Activated naive CD4-positive, alpha-beta T cell (primary cell): ENCODE results near the gene KRABD2.
"Not testable (repeated sequence)": the region's sequence is repeated elsewhere in the genome, so short reads cannot be mapped to it uniquely, and the experiment has no call there.

ENCODE experiments used
- DNase-seq, 4 experiments: peaks; one replicate each; lab custom pipeline; 2025; lab: John Stamatoyannopoulos, UW

The KRABD2 gene

DNA sequence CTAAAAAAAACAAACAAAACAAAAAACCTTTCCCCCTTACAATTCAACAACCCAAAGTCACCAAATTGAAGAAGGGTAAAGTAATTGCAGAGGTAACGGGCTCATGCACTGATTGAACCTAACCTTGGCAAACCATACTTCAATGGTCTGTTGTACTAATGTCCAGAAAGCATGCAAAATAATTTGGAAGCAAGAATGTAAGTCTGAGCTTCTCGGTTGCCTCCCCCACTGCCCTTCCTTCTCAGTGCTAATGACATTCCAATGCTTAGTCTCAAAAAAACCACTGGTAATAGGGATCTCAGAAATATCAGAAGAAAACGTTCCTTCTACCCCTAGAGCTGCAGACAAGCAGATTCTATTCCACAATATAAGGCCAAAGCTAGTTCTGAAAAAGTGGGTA lies 15.8 kb downstream of the KRABD2 start:
- DNase-seq = no peak

DNA sequence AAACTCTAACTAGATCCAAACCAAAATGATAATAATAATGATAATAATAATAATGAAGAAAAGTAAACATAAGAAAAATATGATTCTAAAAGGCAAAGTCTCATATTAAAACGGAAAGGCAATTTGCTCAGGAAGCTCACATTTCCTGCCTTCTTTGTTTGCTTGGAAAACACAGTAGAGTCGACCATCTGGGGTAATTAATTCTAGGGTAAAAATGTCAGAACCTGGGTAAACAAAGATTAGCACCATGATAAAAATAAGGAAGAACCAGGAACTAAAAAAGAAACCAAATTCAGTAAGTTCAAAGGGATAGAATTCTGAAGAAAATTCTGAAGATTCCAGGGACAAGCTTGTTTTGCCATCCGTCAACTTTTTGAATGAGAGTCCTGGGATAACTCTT lies 16.2 kb downstream of the KRABD2 start:
- DNase-seq = no peak

DNA sequence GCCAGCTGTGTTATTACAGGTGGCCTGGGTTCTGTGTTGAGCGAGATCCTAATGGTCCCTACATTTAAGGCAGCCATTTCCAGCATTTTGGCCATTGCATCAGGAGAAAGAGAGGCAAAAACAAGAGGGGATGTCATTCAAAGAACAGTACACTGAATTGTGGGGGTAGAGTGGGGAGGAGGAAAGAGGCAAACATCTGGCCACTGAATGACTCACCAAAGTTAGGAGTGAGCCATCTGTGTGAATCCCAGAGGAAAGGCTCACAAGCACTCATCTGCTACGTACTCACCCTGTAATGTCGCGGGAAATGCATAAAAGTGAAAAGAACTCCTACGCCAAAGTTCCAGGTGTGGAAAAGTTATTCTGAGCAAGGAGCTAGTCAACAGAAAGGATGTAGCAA lies 16.7 kb downstream of the KRABD2 start:
- no peak for DNase-seq

GRCh38 chr17:8357910-8358309 lies 18.6 kb downstream of the KRABD2 start:
- no peak for DNase-seq

GRCh38 chr17:8354236-8354635 lies 22.3 kb downstream of the KRABD2 start:
- DNase-seq = no peak

GRCh38 chr17:8353736-8354135 lies 22.8 kb downstream of the KRABD2 start:
- DNase-seq = no peak

GRCh38 chr17:8350339-8350738 lies 26.2 kb downstream of the KRABD2 start:
- DNase-seq = no peak

GRCh38 chr17:8347001-8347400 lies 29.5 kb downstream of the KRABD2 start:
- not testable (repeated sequence) for DNase-seq

- no peak for DNase-seq
Observed at GRCh38 chr17:8345951-8346665, 30.4 kb downstream of the KRABD2 start.

DNA sequence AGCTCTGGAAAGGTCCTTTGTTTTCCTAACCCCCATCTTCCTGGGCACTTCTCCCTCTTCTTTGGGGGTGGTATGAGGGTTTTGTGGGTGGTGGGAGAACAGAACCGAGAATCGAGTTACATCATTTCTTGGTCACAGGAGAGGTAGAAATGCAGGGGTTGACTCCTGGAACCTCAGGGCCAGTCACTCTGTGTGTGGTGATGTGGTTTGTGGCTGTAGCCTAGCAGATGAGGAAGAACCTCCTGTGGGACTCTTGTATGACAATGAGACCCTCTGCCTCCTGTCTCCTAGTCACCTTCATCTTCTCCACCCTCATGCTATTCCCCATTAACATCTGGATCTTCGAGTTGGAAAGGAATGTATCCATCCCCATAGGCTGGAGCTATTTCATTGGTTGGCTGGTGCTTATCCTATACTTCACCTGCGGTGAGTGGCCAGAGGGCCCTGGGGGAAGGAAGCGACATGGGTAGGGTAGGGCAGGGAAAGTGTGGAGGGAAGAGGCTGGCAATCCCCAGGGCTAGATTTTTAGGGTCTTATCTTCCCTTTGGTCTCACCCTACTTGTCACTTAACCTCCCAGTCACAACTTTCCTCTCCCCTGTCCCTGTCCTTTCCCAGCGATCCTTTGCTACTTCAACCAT lies 31.3 kb downstream of the KRABD2 start:
- DNase-seq = no peak

DNA sequence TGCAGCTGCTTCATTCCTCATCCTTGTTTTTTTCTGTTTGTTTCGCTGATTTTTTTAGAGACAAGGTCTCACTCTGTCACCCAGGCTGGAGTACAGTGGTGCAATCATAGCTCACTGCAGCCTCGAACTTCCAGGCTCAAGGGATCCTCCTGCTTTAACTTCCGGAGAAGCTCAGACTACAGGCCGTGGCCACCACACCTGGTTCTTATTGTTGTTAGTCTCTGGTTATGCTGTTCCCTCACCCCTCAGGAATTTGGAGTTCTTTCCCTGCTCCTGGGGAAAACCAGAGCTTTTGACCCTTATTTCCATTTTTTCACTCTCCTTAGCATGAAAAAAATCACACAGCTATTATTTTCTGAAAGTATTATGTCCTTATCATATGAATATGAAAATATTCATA lies 35.0 kb downstream of the KRABD2 start:
- no peak for DNase-seq

GRCh38 chr17:8339540-8339939 lies 37.0 kb downstream of the KRABD2 start, which contains the start of gene ODF4:
TSS of gene ODF4 (plus strand) at chr17:8339840. CDS start at chr17:8340052, 212 bp downstream.
- DNase-seq = no peak

GRCh38 chr17:8338753-8339140 lies 37.8 kb downstream of the KRABD2 start:
- no peak for DNase-seq

- no peak for DNase-seq
Observed at GRCh38 chr17:8337802-8338752, 38.4 kb downstream of the KRABD2 start.

DNA sequence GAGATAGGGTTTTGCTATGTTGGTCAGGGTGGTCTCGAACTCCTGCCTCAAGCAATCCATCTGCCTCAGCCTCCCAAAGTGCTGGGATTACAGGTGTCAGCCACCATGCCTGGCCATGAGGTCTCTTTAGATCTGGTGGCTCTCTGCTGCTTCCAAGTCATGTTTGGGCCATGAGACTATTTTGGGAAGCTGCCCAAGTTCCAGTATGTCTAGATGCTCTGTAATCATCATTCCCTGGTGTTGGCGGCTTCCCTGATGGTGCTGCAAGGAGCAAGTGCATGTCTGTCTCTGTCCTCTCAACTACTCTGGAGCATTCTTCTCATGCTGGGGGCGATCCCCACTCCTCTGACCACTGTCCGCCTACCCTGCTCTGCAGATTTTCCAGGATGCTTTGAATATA lies 43.2 kb downstream of the KRABD2 start:
- no peak for DNase-seq

DNA sequence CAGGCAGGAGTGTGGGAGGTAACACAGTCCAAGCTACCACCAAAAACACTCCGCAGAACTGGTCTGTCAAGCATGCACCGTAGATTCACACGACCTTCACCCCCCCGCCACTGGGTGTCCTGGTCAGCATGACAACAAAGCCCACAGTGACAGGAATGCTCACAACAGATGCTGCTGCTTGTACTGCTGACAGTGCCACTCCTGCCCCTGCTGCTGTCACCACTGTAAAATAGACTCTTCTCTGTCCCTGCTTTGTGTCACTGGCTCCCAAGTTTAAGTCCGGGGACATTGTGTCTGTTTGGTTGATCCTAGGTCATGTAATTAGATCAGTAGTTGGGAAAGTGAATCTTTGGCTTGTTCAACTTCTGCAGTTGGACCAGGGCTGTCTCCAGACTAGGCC lies 43.8 kb downstream of the KRABD2 start:
- no peak for DNase-seq

GRCh38 chr17:8332128-8332527 lies 44.4 kb downstream of the KRABD2 start:
- no peak for DNase-seq

DNA sequence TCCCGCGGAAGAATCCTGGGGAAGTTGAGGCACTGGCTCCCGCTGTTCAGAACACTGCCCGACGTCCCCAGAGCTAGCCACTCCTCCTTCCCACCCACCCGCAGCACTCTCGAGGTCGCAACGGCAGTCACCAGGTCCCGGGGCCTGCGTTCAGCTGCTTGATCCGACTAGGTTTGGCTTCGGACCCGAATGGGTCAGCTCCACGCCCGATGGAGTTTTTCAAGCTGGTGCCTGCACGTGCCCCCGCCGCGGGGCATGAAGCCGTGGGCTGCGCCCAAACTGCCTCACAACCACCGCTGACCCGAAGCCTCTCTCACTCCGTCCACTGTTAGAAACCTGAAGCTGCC lies 49.2 kb downstream of the KRABD2 start:
- no peak for DNase-seq
